Testis (tissue), 2 donors: Measurements from ENCODE around the gene TGFA.

Source experiments
- CTCF ChIP-seq, 3 experiments: fragments of 450-650 bp in 2 of 3; fragments of 200-600 bp in 1 of 3; sonication (generic) in 1 of 3; IDR thresholded peaks; one replicate each; pipeline ENCODE4 v1.5.1; 2016 to 2019; ENCODE audit warnings: antibody characterized with exemption in 3 of 3, mild to moderate bottlenecking in 2 of 3, moderate library complexity in 1 of 3
- POLR2A ChIP-seq: fragments of 450-650 bp; IDR thresholded peaks from one replicate; pipeline ENCODE4 v1.6.1; 2017; ENCODE audit warnings: antibody characterized with exemption, mild to moderate bottlenecking, moderate library complexity

- TF ChIP-seq CTCF (IDR thresholded peaks at IDR 0.05) = no peak
- no peak for TF ChIP-seq POLR2A
These were observed 34.2 kb downstream of the TGFA start for GRCh38 chr2:70519453-70519852.
